Left ventricle myocardium inferior (tissue), 1 donor: ENCODE measurements around the gene OR2T35. TPM values are rescaled to one million over a fixed set of nuclear protein-coding genes. Genes with fewer than 3 reads are reported as not detected.

Experiments used
- DNase-seq: peaks from one replicate; pipeline ENCODE4 v3.0.0-alpha.2; 2020
- H3K27ac ChIP-seq: fragments of 200-600 bp; replicated peaks from 2 replicates; pipeline ENCODE4 v1.8.0; 2021
- H3K27me3 ChIP-seq: fragments of 200-600 bp; 2 replicates; pipeline ENCODE4 v1.8.0; 2021; ENCODE audit warnings: low read depth
- H3K36me3 ChIP-seq: fragments of 200-600 bp; 2 replicates; pipeline ENCODE4 v1.8.0; 2021
- H3K4me1 ChIP-seq: fragments of 200-600 bp; 2 replicates; pipeline ENCODE4 v1.8.0; 2021
- H3K4me3 ChIP-seq: fragments of 200-600 bp; 2 replicates; pipeline ENCODE4 v1.8.0; 2021; ENCODE audit warnings: mild to moderate bottlenecking, moderate library complexity
- H3K9me3 ChIP-seq: fragments of 200-600 bp; replicated peaks from 2 replicates; pipeline ENCODE4 v1.8.0; 2021
- CTCF ChIP-seq: fragments of 200-600 bp; IDR thresholded peaks from 2 replicates; pipeline ENCODE4 v1.8.0; 2021; ENCODE audit warnings: antibody characterized with exemption, mild to moderate bottlenecking, borderline replicate concordance
- intact Hi-C: fragments of 100-400 bp; cut with micrococcal nuclease; formaldehyde crosslinking; loops from one replicate; pipeline ENCODE4 v1.11.0; 2022
- total RNA-seq: library from RNA; stranded (reverse); fragmentation: NEBNext Ultra II Directional; extraction: Animal tissue kit (Norgen Biotek cat#: 25700); gene quantifications from one replicate; pipeline ENCODE4 v1.2.1, GENCODE V29; 2021
- donor health status: DM: no; HTN: yes; CAD: no; lungs with severe emphysema.

Gene OR2T35
- total RNA-seq, 1 donor from 2014 or later, result not detected

DNA sequence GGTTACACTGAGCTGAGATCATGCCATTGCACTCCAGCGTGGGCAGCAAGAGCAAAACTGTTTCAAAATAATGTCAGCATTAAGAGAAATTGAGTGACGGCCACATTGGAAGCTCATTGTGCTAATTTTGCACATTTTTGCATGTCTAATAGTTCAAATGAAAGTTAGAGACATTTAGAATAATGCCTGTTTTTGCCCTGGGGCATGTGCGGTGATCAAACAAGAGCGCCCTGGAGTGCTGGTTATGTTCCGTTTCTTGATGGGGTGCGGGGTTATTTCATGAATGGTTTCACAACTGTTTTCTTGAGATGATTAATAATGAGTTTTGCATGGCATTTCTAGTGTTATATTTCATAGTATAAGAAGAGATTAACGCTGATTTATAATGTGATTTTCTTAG, 23.3 kb downstream of the OR2T35 start:
- intact Hi-C loops, result no loop called here
- no peak overlapping the region for H3K27ac ChIP-seq
- no peak for DNase-seq

DNA sequence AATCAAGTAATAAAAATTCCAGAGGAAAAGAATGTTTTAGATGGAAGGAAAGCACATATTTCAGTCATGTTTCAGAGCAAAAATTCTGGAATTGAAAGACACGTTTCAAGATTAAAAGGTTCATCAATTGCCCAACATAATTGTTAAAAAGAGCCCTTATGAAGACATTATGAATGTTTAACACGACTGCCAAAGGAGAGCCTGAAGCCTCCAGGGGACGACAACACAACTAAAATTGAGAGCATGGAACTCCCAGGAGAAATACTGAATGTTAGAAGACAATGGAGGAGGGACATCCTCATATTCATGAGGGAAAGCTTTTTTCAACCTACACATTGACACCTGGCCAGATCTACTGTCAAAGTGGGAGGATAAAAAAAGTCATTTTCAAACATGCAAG, 26.2 kb downstream of the OR2T35 start:
- H3K36me3 ChIP-seq, result no peaks in the 10 kb centered on the region
- intact Hi-C loops, result no loop called here
- no peak overlapping the region for H3K4me3 ChIP-seq
- no peak overlapping the region for H3K27ac ChIP-seq
- H3K27me3 ChIP-seq, result peaks cover 3% of the 10 kb centered on the region
- DNase-seq, result peak; percentile 28
- TF ChIP-seq CTCF, result peak; percentile 69
- H3K4me1 ChIP-seq, result no peaks in the 10 kb centered on the region
- H3K9me3 ChIP-seq, result no peaks in the 10 kb centered on the region

More for the DNA sequence above, 23.3 kb downstream of the OR2T35 start:
- no peaks in the 10 kb centered on the region for H3K4me1 ChIP-seq
- no peak overlapping the region for H3K4me3 ChIP-seq
- peaks cover 10% of the 10 kb centered on the region for H3K27me3 ChIP-seq
- no peaks in the 10 kb centered on the region for H3K36me3 ChIP-seq
- no peak for TF ChIP-seq CTCF
- no peaks in the 10 kb centered on the region for H3K9me3 ChIP-seq

DNA sequence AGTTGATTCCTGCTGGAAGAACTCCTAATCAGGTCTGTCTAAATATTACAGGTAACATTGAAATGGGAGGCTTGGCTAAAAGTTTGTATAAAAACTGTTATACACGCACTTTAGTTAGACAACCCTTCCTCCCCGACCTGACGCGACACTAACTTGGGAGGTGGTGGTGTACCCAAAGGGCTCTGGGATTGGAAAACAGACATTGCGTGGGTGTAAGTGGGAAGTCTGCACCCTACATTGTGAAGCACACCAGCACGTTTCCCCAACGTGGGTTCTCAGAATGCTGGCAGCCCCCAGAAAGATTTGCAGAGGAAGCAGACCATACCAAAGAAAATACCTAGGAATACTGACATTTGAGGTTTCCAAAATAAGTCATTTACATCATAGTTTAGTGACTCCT, 27.0 kb downstream of the OR2T35 start:
- H3K4me3 ChIP-seq, result no peak overlapping the region
- intact Hi-C loops, result no loop called here
- no peaks in the 10 kb centered on the region for H3K4me1 ChIP-seq
- no peaks in the 10 kb centered on the region for H3K36me3 ChIP-seq
- no peak for TF ChIP-seq CTCF
- H3K27me3 ChIP-seq, result peaks cover 3% of the 10 kb centered on the region
- no peak overlapping the region for H3K27ac ChIP-seq
- no peaks in the 10 kb centered on the region for H3K9me3 ChIP-seq
- no peak for DNase-seq

- DNase-seq, result no peak
- intact Hi-C loops, result no loop called here
- H3K4me1 ChIP-seq, result no peaks in the 10 kb centered on the region
- peaks cover 6% of the 10 kb centered on the region for H3K27me3 ChIP-seq
- no peaks in the 10 kb centered on the region for H3K9me3 ChIP-seq
- no peak overlapping the region for H3K27ac ChIP-seq
- H3K36me3 ChIP-seq, result no peaks in the 10 kb centered on the region
- no peak overlapping the region for H3K4me3 ChIP-seq
- TF ChIP-seq CTCF, result no peak
Measured at GRCh38 chr1:248613742-248614141, 31.3 kb downstream of the OR2T35 start.

DNA sequence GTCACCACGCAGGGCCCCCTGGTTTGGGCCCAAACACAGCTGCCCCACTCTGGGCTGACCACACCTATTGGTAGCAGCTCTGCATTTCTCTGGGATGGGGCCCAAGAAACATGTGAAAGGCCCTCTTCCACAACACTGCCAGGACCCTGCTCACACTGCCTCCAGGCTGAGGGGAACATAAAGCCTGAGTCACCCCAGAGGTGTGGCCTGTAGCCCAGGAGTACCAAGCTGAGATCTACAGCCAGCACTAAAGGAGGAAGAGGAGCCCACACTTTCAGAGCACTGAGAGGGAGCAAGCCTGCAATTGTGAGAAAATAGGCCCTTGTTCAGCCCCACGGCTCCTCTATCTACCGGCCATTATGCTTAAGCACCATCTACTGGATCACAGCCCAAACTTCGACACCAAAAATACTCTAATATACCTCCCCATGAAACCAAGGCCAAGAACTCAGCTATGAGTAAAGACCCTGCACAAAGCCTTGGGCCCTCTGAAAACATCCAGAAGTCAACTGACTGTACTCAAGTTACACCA, 33.1 kb downstream of the OR2T35 start:
- DNase-seq, result no peak
- intact Hi-C loops, result no loop called here
- H3K27ac ChIP-seq, result no peak overlapping the region
- H3K27me3 ChIP-seq, result peaks cover 6% of the 10 kb centered on the region
- H3K4me3 ChIP-seq, result no peak overlapping the region
- H3K9me3 ChIP-seq, result no peaks in the 10 kb centered on the region
- TF ChIP-seq CTCF, result no peak
- no peaks in the 10 kb centered on the region for H3K36me3 ChIP-seq
- no peaks in the 10 kb centered on the region for H3K4me1 ChIP-seq
